ENCODE results near the gene NLK. TPM values are rescaled to one million over a fixed set of nuclear protein-coding genes. Genes with fewer than 3 reads are reported as not detected.

NLK gene
- total and polyA plus RNA-seq, 2 donors (not counting 3 experiments of a cell fraction or from before 2014, with no cell fraction given): 23.8 to 34.2 TPM

DNA sequence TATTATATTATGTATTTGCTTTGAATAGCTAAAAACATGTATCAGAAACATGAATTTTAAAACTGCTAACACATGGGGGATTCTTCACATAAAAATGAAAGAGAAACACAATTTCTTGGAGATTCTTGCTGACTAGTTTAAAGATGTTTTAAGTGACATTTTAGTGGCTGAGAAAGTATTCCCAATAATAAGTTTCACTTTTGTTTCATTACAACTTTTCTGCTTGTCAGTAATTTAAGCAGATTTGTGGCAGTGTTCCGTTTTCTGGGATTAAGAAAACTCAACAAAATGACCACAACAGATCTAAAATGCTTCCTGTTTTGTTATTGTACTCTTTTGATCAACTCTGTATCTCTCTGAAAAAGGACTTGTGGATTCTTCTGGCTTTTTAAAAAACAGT lies 75.9 kb downstream of the NLK start:
- no peaks in the 10 kb centered on the region for H3K9me1 ChIP-seq (replicated peaks; ENCODE audit: control insufficient read depth, extremely low read depth, insufficient read depth, low read length)
- no peak overlapping the region for H3K4me2 ChIP-seq (ENCODE audit: insufficient read depth, low read length)
- no peak overlapping the region for H2AFZ ChIP-seq (ENCODE audit: low read depth, low read length)
- H3K36me3 ChIP-seq (ENCODE audit: control insufficient read depth in 2 of 2, extremely low read depth in 1 of 2, insufficient read depth in 2 of 2, low read length in 2 of 2): peaks cover 0 to 2% of the 10 kb centered on the region in 2 experiments
- H3K27me3 ChIP-seq (ENCODE audit: control insufficient read depth in 2 of 2, insufficient read depth in 2 of 2, low read length in 2 of 2): no peaks in the 10 kb centered on the region
- peaks cover 4% of the 10 kb centered on the region for H4K20me1 ChIP-seq (replicated peaks; ENCODE audit: control insufficient read depth, extremely low read depth, insufficient read depth, low read length)
- no peak overlapping the region for H3K27ac ChIP-seq (ENCODE audit: insufficient read depth, low read depth, low read length)
- intact Hi-C loops (cut with micrococcal nuclease) (no loop called here), dilution Hi-C loops (cut with MboI; ENCODE audit: extremely low pct_ligation_motif_present, low sequenced_read_pairs) (no loop called here)
- no peak overlapping the region for H3K4me3 ChIP-seq (replicated peaks in 1 of 3; ENCODE audit: insufficient read depth in 1 of 3, low read depth in 1 of 3, low read length in 3 of 3)
- FAIRE-seq (no peak), DNase-seq (ENCODE audit: low read depth, low spot score) (no peak)
- POLR2A ChIA-PET: no interaction called here
- H3K79me2 ChIP-seq (ENCODE audit: control insufficient read depth, insufficient read depth, low read length): peaks cover 38% of the 10 kb centered on the region
- TF ChIP-seq FOS (IDR thresholded peaks at IDR 0.05; ENCODE audit: borderline replicate concordance, insufficient read depth, low read length): no peak
- no peak for TF ChIP-seq POLR2A (IDR thresholded peaks at IDR 0.05; ENCODE audit: low read depth, low read length)
- TF ChIP-seq, protein P1, sequence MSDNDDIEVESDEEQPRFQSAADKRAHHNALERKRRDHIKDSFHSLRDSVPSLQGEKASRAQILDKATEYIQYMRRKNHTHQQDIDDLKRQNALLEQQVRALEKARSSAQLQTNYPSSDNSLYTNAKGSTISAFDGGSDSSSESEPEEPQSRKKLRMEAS (IDR thresholded peaks at IDR 0.05; ENCODE audit: insufficient read depth, insufficient read length): no peak
- TF ChIP-seq POLR2AphosphoS5 (IDR thresholded peaks at IDR 0.05; ENCODE audit: insufficient read depth, low read depth, low read length): no peak
- no peak for TF ChIP-seq MYC (IDR thresholded peaks at IDR 0.05; ENCODE audit: low read depth, low read length)
- TF ChIP-seq, protein P2, sequence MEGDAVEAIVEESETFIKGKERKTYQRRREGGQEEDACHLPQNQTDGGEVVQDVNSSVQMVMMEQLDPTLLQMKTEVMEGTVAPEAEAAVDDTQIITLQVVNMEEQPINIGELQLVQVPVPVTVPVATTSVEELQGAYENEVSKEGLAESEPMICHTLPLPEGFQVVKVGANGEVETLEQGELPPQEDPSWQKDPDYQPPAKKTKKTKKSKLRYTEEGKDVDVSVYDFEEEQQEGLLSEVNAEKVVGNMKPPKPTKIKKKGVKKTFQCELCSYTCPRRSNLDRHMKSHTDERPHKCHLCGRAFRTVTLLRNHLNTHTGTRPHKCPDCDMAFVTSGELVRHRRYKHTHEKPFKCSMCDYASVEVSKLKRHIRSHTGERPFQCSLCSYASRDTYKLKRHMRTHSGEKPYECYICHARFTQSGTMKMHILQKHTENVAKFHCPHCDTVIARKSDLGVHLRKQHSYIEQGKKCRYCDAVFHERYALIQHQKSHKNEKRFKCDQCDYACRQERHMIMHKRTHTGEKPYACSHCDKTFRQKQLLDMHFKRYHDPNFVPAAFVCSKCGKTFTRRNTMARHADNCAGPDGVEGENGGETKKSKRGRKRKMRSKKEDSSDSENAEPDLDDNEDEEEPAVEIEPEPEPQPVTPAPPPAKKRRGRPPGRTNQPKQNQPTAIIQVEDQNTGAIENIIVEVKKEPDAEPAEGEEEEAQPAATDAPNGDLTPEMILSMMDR (IDR thresholded peaks at IDR 0.05; ENCODE audit: extremely low read depth in 1 of 2, insufficient read depth in 1 of 2, low read depth in 1 of 2, low read length in 2 of 2): no peak
- no peak for TF ChIP-seq JUN (IDR thresholded peaks at IDR 0.05; ENCODE audit: borderline replicate concordance, insufficient read depth, insufficient read length, low read depth)
- TF ChIP-seq GATA2 (IDR thresholded peaks at IDR 0.05; ENCODE audit: insufficient read depth, insufficient read length, low read depth, low read length): no peak
- TF ChIP-seq EZH2 (IDR thresholded peaks at IDR 0.05; ENCODE audit: borderline replicate concordance, low read depth, low read length, severe bottlenecking): no peak
- no peaks in the 10 kb centered on the region for H3K9me3 ChIP-seq (replicated peaks; ENCODE audit: control insufficient read depth, insufficient read depth, low read length)
- H3K4me1 ChIP-seq (ENCODE audit: control insufficient read depth, extremely low read depth, insufficient read depth, low read length): peaks cover 6% of the 10 kb centered on the region
- no TSS peak for BruUV-seq (replicated peaks)
- no peak overlapping the region for H3K9ac ChIP-seq (replicated peaks; ENCODE audit: extremely low read depth, insufficient read depth, low read length)
- CTCF ChIA-PET: interaction anchor here (1.2 kb wide), 1 partner anchor 12 kb away, joined by 4 read pairs; no protein-coding TSS in a partner anchor

All from endothelial cell of umbilical vein (primary cell).